Measurements from ENCODE around the gene ZDHHC16. TPM values are rescaled to one million over a fixed set of nuclear protein-coding genes. Genes with fewer than 3 reads are reported as not detected.
"Not testable (repeated sequence)": the region's sequence is repeated elsewhere in the genome, so short reads cannot be mapped to it uniquely, and the experiment has no call there.

ZDHHC16 gene
- polyA plus RNA-seq, 4 donors, result 34.2 to 45.8 (median 39.7) TPM

DNA sequence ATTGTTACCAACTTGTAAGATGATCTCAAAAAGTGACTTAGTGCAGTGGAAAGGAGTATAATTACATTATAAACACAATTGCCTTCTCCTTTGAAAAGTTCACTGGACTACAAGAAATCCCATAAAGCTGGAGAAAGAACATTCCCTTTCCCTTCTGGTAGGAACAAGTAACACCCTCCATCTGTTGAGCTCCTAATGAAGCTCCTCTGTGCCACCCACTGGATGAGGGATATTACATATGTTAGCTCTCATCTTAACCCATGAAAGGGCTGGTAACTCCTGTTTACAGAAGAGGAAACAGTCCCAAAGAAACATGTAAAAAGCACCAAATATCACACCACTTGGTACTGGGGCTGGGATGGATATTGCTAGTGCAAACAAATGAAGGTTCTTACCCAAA lies 11.9 kb upstream of the ZDHHC16 start:
- no peak for DNase-seq (ENCODE audit: low read depth in 4 of 4, low spot score in 2 of 4)

DNA sequence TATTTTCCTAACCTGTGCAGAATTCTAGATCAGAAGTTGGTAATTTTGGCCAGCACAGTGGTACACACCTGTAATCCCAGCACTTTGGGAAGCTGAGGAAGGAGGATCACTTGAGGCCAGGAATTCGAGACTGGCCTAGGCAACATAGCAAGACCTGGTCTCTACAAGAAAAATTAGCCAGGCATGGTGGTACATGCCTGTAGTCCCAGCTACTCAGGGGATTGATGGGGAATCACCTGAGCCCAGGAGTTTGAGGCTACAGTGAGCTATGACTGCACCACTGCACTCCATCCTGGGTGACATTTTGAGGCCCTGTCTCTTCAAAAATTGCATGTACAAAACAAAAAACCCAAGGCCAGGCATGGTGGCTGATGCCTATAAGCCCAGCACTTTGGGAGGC lies 11.4 kb upstream of the ZDHHC16 start:
- DNase-seq (ENCODE audit: low read depth in 4 of 4, low spot score in 2 of 4), result no peak

DNA sequence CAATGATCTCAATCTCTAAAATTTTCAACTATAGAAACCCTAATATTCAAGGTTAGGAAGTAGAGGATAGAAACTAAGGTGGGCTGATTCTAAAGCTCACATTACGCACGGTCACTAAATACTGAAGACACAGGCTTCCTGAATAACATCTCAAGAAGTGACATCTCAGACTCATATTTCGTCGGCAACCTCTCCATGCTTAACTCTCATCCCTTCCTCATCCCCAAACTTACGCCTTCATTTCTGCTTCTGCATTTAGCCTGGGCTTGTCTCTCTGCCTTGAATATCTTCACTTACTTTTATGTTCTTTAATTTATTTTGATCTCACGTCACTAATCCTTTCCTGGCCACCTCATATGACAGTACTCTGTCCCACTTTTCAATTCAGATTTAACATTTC lies 10.8 kb upstream of the ZDHHC16 start:
- DNase-seq (ENCODE audit: low read depth in 4 of 4, low spot score in 2 of 4), result no peak

DNA sequence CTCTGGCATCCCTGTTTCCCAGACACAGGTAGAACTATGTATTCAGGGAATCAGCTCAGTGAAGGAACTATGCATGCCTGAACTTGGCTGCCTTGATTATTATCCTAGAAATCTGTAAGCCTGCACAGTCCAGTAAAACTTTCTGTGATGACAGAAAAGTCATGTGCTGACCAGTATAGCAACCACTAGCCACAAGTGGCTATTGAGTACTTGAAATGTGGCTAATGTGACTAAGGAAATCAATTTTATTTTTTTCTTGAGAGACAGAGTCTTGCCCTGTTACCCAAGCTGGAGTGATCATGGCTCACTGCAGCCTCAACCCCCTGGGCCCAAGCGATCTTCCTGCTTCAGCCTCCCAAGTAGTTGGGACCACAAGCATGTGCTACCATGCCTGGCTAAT lies 3.7 kb upstream of the ZDHHC16 start:
- no peak for DNase-seq (ENCODE audit: low read depth in 4 of 4, low spot score in 2 of 4)

DNA sequence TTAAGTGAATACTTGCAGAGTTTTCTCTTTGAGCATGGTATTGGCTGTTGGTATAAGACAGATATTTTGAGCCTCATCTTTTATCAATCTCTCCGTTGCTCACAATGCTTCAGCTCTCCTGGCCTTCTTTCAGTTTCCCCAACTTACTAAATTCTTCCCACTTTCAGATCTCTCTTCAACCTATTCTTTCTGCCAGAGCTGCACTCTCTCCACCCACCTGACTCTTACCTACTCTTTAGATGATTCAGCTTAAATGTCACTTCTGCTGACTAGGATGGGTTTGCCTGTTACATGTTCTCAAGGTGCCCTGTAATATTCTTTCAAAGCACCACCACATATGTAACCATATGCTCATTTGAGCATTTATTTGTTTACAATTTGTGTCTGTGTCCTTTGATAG lies 1.8 kb upstream of the ZDHHC16 start:
- no peak for DNase-seq (ENCODE audit: low read depth in 4 of 4, low spot score in 2 of 4)

DNA sequence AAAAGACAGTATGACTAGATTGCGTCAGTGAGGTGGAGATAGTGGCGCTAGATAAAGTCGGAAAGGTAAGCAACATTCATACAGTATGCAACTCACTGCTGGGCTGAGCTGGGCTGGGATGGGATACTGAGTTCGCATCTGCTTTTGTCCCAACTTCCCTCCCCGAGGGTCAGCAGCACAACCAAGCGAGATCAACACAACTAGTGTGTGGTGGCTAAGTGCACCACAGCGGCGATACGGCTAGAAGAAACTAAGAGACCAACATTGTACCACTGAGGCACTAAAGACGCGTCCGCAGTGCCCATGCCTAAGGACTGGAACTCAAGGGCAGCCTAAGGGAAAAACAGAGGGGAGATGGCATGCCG lies 636 bp upstream of the ZDHHC16 start:
- no peak for DNase-seq (ENCODE audit: low read depth in 4 of 4, low spot score in 2 of 4)

DNA sequence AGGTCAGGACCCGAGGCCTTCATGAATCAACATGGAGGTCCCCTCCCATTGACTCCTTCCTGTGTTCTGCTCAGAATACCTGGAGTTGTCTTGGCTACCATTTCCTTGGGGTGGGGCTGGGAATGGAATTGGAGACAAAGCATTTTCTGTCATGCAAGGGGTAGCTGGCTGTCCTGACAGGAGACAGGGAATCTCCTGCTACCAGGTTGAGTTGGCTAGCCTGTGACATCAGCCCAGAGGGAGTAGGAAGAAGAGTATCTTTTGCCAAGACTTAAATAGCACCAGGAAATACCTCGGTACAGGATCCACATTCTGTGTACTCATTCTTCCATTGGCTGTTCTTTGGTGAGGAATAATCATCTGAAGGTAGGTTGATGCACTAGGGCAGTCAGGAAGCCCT lies 4.9 kb downstream of the ZDHHC16 start:
- DNase-seq (ENCODE audit: low read depth in 4 of 4, low spot score in 2 of 4), result no peak

DNA sequence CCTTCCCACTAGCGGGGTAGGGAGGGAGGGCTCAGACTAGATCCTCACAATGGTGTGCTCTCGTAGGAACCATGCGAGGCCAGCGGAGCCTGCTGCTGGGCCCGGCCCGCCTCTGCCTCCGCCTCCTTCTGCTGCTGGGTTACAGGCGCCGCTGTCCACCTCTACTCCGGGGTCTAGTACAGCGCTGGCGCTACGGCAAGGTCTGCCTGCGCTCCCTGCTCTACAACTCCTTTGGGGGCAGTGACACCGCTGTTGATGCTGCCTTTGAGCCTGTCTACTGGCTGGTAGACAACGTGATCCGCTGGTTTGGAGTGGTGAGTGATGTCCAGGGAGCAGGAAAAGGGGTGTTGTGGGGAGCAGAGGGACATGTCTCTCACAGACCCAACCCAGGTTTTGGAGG lies 5.6 kb downstream of the ZDHHC16 start:
- DNase-seq (ENCODE audit: low read depth in 4 of 4, low spot score in 2 of 4), result no peak

DNA sequence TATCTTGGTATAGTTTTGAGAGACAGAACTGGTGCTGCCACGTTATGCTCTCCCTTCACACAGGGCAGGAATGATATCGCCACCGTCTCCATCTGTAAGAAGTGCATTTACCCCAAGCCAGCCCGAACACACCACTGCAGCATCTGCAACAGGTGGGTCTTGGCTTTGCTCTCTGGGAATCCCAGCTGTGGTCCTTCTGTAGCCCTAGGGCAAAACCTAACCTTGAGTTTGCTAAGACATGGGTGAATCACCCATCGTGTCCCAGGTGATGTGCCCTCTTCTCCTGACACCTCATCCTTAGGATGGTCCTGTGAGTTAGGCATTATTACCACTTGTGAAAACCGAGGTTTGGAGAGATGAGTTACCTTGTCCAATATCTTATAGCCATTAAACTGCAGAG lies 6.4 kb downstream of the ZDHHC16 start:
- no peak for DNase-seq (ENCODE audit: low read depth in 4 of 4, low spot score in 2 of 4)

DNA sequence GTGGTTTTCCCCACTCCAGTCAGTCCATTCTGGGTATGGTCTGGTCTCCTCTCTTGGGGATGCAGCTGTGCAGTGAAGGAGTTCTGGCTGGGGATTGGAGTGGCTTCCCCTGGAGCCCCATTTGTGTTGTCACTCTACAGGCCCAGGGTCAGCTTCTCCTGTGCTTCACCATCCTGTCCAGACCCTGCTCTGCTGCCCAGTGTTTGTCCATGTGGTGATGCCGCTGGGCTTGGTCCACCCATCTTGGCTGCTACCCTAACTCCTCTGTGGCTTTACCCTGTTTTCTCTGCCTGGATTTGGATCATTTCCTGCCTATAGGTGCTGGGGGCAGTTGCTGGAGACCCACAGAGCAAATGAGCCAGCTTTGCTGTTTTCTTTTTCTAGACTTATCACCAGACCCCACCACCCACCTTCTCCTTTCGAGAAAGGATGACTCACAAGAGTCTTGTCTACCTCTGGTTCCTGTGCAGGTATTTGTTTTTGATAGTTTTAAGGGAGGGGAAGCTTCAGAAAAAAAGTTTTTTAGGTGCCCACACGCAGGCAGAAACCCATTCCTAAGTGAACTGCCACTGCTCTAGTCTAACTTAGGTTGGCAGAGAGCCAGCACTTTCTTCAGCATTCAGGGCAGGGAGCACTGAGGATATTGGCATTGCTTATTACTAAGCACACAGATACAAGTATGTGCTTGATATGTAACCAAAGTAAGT lies 8.5 kb downstream of the ZDHHC16 start:
- no peak for DNase-seq (ENCODE audit: low read depth in 4 of 4, low spot score in 2 of 4)

DNA sequence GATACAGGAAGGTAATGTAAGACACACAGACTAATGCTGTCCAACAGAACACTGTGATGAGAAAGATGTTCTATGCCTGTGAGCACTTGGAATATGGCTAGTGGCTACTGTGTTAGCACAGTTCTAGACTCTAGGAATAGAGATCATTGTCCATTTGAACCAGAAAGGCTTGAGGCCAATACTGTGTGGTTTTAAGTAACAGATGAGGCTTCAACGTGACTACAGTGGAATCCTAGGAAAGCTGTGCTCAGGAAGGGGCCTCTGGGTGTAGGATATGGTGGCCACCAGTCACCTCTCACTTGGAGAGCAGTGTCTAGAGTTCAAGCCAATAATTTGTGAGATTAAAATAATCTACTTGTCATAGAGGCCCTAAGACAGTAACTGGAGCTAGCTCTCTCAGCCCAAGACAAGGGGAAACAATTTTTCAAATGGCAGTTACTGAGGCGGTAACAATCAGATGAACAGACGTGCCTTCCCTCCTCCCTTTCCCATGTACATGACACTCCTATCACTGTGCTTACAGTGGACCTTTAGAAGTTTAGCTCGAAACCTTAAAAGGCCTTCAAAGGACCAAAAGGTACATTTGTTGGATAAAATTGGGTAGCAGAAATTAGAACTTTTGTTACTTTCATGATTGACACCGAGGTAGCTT lies 10.2 kb downstream of the ZDHHC16 start:
- no peak for DNase-seq (ENCODE audit: low read depth in 4 of 4, low spot score in 2 of 4)

DNA sequence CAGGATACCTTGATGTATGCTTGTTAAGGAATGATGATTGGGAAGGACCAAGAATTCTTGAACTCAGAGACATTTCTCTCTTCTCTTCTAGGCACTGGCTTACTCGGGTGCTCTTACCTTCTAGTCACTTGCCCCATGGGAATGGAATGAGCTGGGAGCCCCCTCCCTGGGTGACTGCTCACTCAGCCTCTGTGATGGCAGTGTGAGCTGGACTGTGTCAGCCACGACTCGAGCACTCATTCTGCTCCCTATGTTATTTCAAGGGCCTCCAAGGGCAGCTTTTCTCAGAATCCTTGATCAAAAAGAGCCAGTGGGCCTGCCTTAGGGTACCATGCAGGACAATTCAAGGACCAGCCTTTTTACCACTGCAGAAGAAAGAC lies 10.7 kb downstream of the ZDHHC16 start:
- no peak for DNase-seq (ENCODE audit: low read depth in 4 of 4, low spot score in 2 of 4)

DNA sequence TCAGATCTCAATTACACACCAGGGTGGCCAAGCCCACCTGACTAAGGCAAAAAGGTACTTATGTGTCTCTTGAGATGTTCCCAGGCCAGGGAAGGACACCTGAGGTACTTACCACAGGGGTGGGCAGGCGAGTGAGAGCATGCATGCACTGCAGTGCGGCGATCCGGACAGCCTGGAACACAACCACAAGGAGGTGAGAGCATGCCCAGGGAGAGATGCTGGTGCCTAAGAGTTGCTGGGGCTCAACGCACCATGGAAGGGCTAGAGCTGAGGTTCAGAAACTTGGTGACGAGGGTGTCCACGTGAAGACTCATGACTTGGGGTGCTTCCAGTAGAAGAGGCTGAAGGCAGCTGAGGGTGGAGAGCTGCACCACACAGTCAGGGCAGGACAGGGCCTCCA lies 13.1 kb downstream of the ZDHHC16 start:
- DNase-seq (ENCODE audit: low read depth in 4 of 4, low spot score in 2 of 4), result no peak

DNA sequence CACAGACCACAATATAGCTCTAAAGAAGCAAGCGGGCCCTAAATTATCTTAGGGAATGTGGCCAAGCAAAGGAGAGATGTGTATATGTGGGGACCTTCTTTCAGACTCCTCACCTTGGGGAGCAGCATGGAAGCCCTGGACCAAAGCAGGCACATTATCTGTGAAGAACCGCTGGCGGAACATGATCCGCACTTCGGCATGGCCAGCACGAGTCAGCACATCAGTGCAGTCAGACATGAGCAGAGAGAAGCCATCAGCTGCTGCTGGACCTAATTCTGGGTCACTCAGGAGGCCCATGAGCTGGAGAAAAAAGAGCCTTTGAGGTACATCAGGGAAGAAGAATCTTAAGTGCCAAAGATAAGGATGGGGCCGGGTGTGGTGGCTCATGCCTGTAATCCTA lies 14.0 kb downstream of the ZDHHC16 start:
- no peak for DNase-seq (ENCODE audit: low read depth in 4 of 4, low spot score in 2 of 4)

DNA sequence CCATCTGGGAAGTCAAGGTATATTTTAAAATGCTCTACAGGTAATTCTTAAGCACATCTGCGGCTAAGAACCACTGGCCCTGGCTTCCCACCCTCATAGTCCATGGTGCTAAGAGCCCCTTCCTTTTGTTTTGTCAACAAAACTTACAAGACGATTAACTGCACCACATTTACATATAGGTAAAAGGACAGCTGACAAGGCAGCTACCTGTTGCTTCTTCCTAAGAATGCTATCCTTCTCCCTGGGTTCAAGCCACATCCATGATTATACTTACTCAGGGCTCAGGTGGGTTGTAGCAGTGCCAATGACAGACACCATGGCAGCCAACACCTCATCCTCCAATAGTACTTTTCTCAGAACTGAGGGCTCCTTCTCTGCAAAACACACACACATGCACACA lies 16.3 kb downstream of the ZDHHC16 start:
- no peak for DNase-seq (ENCODE audit: low read depth in 4 of 4, low spot score in 2 of 4)

DNA sequence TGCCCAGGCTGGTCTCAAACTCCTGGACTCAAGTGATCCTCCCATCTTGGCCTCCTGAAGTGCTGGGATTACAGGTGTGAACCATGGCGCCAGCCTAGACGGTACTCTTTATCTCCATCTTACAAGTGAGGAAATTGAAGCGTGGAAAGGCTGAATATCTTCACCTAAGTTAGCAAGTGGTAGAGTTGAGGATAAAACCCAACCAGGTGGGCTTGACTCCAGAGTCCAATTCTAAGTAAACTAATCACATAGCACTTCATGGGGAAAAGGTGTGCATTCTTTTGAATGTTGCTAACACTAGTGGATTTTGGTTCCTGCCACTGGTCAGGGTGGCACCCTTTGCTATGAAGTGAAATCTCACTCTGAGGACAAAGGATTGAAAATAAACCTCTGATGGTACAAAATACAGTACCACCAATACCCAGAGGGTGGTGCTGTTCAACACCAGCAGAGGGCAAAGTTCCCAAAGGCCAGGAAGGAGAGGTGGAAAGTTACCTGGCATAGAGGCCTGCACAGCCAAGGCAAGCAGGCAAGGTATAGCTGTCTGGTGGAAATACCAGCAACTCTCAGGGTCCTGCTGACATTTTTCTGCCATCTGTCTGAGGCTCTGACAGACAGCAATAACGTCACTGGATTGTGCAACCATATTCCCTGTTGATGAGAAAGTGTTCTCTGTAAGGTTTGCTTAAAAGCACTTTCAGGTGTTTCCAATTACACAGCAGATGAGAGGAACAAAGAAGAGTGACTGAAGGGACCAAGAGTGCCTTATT lies 17.6 kb downstream of the ZDHHC16 start:
- peak in 2 of 4 donors; percentile 30 to 37 for DNase-seq (ENCODE audit: low read depth in 4 of 4, low spot score in 2 of 4)

DNA sequence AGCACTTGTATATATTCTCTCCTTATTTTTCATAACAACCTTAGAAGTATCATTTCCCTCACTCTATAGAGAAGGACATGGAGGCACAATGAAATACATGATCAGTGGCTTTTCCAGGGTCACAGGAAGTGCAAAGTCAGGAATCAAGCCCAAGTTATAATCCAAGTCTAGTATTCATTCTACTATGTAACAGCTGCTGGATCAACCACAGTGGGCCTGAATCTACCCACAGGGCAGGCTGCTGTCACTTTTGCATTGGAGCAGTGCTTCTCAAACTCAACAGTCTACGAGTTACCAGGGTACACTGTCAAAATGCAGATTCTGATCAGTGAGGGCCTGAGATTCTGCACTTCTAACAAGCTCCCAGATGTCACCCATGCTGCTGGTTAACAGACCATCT lies 18.3 kb downstream of the ZDHHC16 start:
- DNase-seq (ENCODE audit: low read depth in 4 of 4, low spot score in 2 of 4), result no peak

DNA sequence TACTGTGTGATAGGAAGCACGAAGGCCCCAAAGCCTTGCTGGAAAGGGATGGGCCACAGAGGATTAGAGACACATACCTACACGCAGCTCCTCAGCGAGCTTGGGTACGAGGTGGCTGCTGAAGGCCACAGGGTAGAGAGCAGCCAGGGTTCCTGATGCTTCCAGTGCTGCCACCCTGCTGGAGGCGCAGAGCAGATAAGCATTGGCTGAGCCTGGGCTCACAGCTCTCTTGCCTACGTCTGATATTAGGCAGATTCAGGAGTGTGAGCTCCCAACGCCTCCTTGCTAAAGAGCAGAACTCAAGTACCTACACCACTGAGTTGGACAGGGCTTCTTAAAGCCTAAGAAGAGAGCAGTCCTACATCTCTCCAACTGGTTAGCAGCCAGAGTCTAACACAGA lies 20.0 kb downstream of the ZDHHC16 start:
- no peak for DNase-seq (ENCODE audit: low read depth in 4 of 4, low spot score in 2 of 4)

DNA sequence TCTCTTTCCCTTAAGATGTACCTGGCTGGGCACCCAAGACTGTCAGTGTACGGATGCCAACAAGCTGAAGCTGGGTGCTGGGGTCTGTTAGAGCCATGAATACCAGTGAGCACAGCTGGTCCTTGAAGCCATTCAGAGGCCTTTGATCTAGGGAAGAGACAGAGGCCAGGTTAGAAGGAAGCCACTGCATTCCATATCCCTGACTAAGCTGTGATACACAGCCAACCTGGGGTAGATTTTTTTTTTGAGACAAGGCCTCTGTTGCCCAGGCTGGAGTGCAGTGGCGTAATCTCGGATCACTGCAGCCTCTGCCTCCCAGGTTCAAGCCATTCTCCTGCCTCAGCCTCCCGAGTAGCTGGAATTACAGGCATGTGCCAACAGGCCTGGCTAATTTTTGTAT lies 20.8 kb downstream of the ZDHHC16 start:
- no peak for DNase-seq (ENCODE audit: low read depth in 4 of 4, low spot score in 2 of 4)

DNA sequence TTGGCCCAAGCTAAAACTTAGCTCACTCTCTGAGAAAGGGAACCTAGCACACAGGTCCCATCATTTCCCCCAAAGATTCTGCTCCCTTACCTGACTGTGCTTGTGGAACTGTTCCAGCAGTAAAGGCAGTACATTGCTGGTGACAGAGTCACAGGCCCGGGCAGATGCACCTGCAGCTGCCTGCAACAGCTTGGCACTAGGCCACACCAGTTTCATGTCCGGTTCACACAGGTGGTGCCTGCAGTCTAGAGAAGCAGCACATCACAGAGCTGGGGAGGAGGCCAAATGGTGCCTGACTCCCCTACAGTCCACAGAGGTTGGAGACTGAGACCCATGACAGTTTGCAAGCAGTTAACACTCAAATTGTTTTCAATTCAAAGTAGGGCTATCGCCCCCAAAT lies 22.2 kb downstream of the ZDHHC16 start:
- DNase-seq (ENCODE audit: low read depth in 4 of 4, low spot score in 2 of 4), result no peak

DNA sequence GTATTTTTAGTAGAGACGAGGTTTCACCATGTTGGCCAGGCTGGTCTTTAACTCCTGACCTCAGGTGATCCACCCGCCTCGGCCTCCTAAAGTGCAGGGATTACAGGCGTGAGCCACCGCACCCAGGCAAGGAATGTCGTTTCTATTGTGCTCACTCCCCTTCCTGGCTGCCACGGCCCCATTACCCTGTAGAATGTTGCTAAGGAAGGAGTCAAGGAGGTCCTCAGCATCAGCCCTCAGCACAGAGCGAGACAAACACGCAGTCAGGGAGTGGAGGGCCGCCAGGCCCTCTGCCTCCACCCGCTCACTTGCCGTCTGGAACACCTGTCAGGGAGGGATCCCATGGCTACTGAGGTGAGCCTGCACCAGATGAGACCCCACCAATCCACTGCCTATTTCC lies 22.8 kb downstream of the ZDHHC16 start:
- DNase-seq (ENCODE audit: low read depth in 4 of 4, low spot score in 2 of 4), result not testable (repeated sequence)

DNA sequence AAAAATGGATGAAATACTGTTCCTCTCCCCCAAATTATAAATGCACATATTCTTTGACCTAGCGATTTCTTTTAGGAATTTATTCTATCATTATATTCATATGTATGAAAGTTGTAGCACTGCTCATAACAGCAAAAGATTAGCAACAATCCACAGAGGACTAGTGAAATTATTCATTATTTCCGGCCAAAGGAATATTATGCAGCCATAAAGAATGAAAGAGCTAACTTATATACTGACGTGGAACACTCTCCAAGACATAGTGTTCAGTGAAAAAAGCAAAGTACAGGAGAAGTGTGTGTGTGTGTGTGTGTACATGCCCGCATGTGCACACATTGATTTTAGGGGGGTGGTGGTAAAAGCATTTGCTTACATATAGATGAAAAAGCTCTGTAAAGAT lies 28.9 kb downstream of the ZDHHC16 start:
- DNase-seq (ENCODE audit: low read depth in 4 of 4, low spot score in 2 of 4), result no peak

Data from left renal cortex interstitium (tissue), 4 donors.